Skeletal muscle satellite cell (primary cell): Measurements from ENCODE around the gene PANX2.

Experiments
- H3K27me3 ChIP-seq: 2 replicates; pipeline ENCODE4 v1.7.0; 2013; ENCODE audit warnings: low read length; ENCODE audit not compliant: control insufficient read depth, insufficient read depth
- H3K36me3 ChIP-seq: 2 replicates; pipeline ENCODE4 v1.7.0; 2013; ENCODE audit warnings: mild to moderate bottlenecking, control low read depth, low read length; ENCODE audit not compliant: insufficient read depth
- H3K4me1 ChIP-seq: 2 replicates; pipeline ENCODE4 v1.7.0; 2013; ENCODE audit warnings: low read length; ENCODE audit not compliant: control insufficient read depth, insufficient read depth
- H3K4me2 ChIP-seq: 2 replicates; pipeline ENCODE4 v1.7.0; 2013; ENCODE audit warnings: mild to moderate bottlenecking, low read length
- H3K4me3 ChIP-seq: 2 replicates; pipeline ENCODE4 v1.7.0; 2013; ENCODE audit warnings: low read length
- H3K9ac ChIP-seq: 2 replicates; pipeline ENCODE4 v1.7.0; 2013; ENCODE audit warnings: mild to moderate bottlenecking, low read depth, low read length, moderate library complexity
- H3K9me3 ChIP-seq: replicated peaks from 2 replicates; pipeline ENCODE4 v1.7.0; 2013; ENCODE audit warnings: mild to moderate bottlenecking, control low read depth, low read length

PANX2 gene

GRCh38 chr22:50175191-50175461 is 4.6 kb downstream of the PANX2 start:
- Histone ChIP-seq H3K9ac (no peak overlapping the region), H3K4me3 (no peak overlapping the region), H3K36me3 (no peaks in the 10 kb centered on the region), H3K4me1 (no peaks in the 10 kb centered on the region), H3K4me2 (no peak overlapping the region), H3K9me3 (no peaks in the 10 kb centered on the region), H3K27me3 (peaks cover 12% of the 10 kb centered on the region)

DNA sequence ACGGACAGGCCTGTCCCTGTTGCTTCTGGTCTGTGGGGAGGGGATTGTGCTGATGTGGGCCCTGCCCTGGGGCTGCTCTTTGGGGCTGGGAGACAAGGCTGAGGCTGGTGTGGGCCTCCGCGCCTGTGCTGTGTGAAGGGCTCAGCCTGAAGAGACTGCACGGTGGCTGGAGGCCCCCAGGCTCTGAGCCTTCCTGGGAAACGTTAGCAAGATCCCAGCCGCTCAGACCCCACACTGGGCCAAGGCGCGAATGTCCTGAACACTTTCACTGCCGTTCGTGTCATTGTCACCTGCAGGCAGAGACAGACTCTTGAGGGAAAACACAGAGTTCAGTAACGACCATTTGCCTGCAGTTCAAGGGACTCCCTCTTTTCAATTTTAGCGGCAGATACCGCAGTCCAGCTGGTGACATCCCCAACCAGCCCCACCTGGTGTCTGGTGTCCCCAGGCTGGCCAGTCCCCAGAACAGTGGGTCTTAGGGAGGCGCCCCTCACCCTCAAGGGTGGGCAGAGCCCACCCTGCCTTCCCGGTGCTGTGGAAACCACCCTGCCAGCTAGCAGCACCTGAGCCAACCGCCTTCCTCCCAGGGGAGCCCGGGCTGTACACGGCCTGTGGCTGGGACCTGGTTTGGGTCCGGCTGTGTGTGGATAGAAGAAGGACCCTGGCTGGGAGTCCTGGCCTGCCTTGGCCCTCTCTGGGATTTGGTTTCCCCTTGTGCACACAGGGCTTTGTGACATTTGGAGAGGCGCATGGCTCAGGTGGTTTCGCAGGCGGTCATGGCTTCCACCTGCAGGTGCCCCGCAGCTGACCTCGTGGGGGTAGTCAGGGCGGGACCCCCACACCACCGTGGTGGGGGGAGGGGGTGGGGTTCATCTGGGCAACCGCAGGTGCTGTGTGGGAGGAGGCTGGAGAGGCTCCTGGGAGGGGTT is 5.7 kb downstream of the PANX2 start:
- Histone ChIP-seq H3K36me3 (no peaks in the 10 kb centered on the region), H3K9me3 (no peaks in the 10 kb centered on the region), H3K27me3 (peaks cover 7% of the 10 kb centered on the region), H3K4me1 (no peaks in the 10 kb centered on the region), H3K9ac (no peak overlapping the region), H3K4me3 (no peak overlapping the region), H3K4me2 (no peak overlapping the region)

GRCh38 chr22:50176850-50177536 is 6.5 kb downstream of the PANX2 start:
- Histone ChIP-seq H3K4me2 (no peak overlapping the region), H3K4me1 (no peaks in the 10 kb centered on the region), H3K9ac (no peak overlapping the region), H3K4me3 (no peak overlapping the region), H3K9me3 (no peaks in the 10 kb centered on the region), H3K36me3 (no peaks in the 10 kb centered on the region), H3K27me3 (peaks cover 3% of the 10 kb centered on the region)

DNA sequence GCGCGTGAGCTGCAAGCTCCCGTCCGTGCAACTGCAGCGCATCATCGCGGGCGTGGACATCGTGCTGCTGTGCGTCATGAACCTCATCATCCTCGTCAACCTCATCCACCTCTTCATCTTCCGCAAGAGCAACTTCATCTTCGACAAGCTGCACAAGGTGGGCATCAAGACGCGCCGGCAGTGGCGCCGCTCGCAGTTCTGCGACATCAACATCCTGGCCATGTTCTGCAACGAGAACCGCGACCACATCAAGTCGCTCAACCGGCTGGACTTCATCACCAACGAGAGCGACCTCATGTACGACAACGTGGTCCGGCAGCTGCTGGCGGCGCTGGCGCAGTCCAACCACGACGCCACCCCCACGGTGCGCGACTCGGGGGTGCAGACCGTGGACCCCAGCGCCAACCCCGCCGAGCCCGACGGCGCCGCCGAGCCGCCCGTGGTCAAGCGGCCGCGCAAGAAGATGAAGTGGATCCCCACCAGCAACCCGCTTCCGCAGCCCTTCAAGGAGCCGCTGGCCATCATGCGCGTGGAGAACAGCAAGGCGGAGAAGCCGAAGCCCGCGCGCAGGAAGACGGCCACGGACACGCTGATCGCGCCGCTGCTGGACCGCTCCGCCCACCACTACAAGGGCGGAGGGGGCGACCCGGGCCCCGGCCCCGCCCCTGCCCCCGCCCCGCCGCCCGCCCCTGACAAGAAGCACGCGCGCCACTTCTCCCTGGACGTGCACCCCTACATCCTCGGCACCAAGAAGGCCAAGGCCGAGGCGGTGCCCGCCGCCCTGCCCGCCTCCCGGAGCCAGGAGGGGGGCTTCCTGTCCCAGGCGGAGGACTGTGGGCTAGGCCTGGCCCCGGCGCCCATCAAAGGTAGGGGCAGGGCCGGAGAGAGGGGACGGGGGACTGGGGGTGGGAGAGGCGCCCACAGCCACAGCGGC is 7.3 kb downstream of the PANX2 start:
- H3K27me3 ChIP-seq = peaks cover 3% of the 10 kb centered on the region
- H3K36me3 ChIP-seq = no peaks in the 10 kb centered on the region
- no peaks in the 10 kb centered on the region for H3K9me3 ChIP-seq
- H3K4me1 ChIP-seq = no peaks in the 10 kb centered on the region
- H3K9ac ChIP-seq = no peak overlapping the region
- H3K4me2 ChIP-seq = no peak overlapping the region
- H3K4me3 ChIP-seq = no peak overlapping the region

GRCh38 chr22:50178471-50178864 is 7.9 kb downstream of the PANX2 start:
- Histone ChIP-seq H3K36me3 (no peaks in the 10 kb centered on the region), H3K27me3 (peaks cover 3% of the 10 kb centered on the region), H3K4me3 (no peak overlapping the region), H3K9me3 (no peaks in the 10 kb centered on the region), H3K4me2 (no peak overlapping the region), H3K4me1 (no peaks in the 10 kb centered on the region), H3K9ac (no peak overlapping the region)

- Histone ChIP-seq H3K4me3 (no peak overlapping the region), H3K9me3 (no peaks in the 10 kb centered on the region), H3K36me3 (no peaks in the 10 kb centered on the region), H3K9ac (no peak overlapping the region), H3K27me3 (peaks cover 3% of the 10 kb centered on the region), H3K4me1 (peaks cover 5% of the 10 kb centered on the region), H3K4me2 (no peak overlapping the region)
These were observed 8.6 kb downstream of the PANX2 start for GRCh38 chr22:50178871-50179869.

DNA sequence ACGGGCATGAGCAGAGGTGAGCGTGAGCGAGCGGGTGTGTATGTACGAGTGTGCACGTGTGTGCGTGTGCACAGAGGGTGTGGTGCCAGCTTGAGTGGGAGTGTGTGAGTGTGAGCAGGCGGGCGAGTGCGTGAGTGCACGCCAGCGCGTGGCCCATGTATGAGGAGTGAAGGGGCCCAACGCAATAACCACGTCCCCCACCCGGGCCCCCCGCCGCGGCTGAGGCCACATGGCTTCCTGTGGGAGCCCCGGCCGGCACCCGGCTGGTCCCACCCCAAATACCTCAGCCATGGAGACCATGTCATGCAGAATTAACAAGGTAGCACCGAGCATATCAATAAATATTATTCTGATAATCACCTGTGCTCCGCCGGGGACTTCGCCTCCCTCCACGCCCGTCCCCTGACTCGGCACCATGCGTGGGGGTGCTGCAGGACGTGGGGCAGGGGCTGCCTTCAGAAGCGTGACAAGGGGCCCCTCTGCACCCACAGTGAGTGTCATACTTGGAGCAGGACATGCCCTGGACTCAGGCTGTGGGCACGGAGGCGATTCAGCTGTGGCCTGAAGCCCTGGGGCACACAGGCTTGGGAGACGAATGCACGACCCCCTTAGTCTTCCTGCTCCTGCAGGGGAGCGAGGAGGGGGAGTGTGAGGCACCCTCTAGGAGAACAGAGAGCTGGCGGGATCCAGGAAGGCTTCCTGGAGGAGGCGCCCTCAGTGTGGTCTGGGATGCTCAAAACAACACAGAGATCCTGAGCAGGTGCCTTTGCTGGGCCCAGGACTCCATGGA is 9.6 kb downstream of the PANX2 start:
- peaks cover 12% of the 10 kb centered on the region for H3K4me1 ChIP-seq
- no peak overlapping the region for H3K9ac ChIP-seq
- no peaks in the 10 kb centered on the region for H3K36me3 ChIP-seq
- H3K27me3 ChIP-seq = peaks cover 3% of the 10 kb centered on the region
- no peak overlapping the region for H3K4me2 ChIP-seq
- no peaks in the 10 kb centered on the region for H3K9me3 ChIP-seq
- H3K4me3 ChIP-seq = no peak overlapping the region

DNA sequence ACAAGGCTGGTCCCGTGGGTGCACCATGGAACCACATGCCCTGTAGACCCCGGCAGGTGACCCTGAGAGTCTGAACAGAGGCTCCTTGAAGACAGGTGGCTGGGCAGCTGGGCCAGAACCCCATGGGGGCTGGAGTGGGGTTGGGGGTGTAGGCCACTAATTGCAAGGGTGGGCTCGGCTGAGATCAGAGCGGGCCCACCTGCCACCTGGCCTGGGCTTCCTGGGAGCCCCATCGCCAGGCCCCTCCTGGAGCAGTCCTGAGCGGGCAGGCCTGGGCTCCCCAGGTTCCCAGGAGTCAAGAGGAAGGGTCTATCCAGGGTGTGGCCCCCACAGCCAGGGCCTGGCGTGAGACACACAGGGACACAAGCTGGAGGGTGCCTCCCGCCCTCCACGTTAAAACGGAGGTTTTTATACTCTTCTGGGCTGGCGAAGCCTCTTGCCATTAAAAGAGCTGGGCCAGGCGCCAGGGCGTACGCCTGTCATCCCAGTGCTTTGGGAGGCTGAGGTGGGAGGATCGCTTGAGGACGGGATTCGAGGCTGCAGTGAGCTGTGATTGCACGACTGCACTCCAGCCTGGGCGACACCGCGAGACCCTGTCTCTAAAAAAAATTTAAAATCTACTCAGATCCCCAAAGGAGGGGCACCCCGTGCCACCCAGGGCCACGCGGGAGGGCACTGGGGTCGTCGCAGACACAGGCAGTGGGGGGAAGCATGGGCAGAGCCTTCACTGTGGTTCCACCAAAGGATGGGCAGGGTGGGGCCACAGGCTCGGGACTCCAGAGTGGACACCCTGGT is 10.4 kb downstream of the PANX2 start:
- no peak overlapping the region for H3K4me2 ChIP-seq
- H3K4me3 ChIP-seq = no peak overlapping the region
- H3K27me3 ChIP-seq = peaks cover 3% of the 10 kb centered on the region
- no peak overlapping the region for H3K9ac ChIP-seq
- no peaks in the 10 kb centered on the region for H3K36me3 ChIP-seq
- no peaks in the 10 kb centered on the region for H3K9me3 ChIP-seq
- peaks cover 16% of the 10 kb centered on the region for H3K4me1 ChIP-seq

DNA sequence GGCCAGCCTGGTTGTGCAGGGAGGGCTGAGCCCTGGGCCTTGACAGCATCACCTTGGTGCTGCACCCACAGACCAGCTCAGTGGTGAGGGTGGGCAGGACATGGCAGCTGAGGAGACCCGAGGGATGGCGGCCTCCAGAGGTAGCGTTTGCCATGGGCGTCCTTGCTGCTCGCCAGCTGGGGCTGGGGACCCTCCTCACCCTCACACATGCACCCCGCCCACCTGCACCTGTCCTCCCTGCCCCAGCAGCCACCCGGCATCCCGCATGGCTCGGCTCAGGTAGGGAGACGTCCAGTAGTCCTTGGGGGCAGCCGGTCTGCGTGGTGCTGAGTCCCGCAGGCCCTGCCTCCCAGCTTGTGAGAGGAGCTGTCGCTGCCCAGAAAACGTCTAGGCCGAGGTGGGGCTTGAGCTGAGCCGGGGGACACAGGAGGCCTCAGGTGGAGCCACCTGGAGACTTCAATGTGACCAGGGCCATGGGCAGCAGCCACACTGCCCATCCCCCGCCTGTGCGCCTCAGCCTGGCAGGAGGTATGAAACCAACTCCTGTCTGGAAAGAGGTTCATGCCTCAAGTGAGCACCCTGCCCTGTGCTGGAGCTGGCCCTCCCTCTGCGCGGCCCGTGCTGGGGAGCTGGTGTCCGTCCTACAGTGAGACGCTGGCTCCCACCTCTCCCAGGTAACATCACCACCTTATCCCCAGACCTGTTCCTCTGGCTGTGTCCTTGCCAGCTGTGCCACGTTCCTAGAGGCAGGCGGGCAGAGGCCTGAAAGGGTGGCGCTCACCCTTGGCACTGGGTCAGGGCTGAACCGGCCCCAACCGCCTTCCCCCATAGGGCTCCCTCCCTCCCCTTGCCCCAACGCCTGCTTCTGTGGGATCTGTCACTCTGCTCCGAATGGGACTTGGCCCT is 11.9 kb downstream of the PANX2 start:
- H3K9ac ChIP-seq = no peak overlapping the region
- no peaks in the 10 kb centered on the region for H3K36me3 ChIP-seq
- H3K27me3 ChIP-seq = peaks cover 3% of the 10 kb centered on the region
- peaks cover 24% of the 10 kb centered on the region for H3K4me1 ChIP-seq
- H3K4me2 ChIP-seq = no peak overlapping the region
- no peaks in the 10 kb centered on the region for H3K9me3 ChIP-seq
- no peak overlapping the region for H3K4me3 ChIP-seq
